Epithelial cell of proximal tubule (primary cell): Measurements from ENCODE around the gene UBALD1. TPM values are rescaled to one million over a fixed set of nuclear protein-coding genes. Genes with fewer than 3 reads are reported as not detected.

ENCODE experiments used
- DNase-seq: peaks from one replicate; pipeline ENCODE4 v3.0.0-alpha.2; 2011; ENCODE audit warnings: low read depth
- H3K4me3 ChIP-seq: 2 replicates; pipeline ENCODE4 v1.5.1; 2011; ENCODE audit warnings: low read depth, mild to moderate bottlenecking, low read length
- total RNA-seq: library from RNA; depleted of rRNA; stranded (reverse); fragments of >200 nt; gene quantifications from 2 replicates; pipeline ENCODE4 v1.2.3, GENCODE V29; 2015
- TF ChIP-seq, protein P1 (sequence below): conservative IDR thresholded peaks from 2 replicates; pipeline ENCODE4 v1.5.1; 2012; ENCODE audit warnings: low read depth, mild to moderate bottlenecking, low read length

Gene UBALD1
- total RNA-seq, 1 donor from 2014 or later = 9.2 TPM

- DNase-seq = no peak
- TF ChIP-seq, protein P1, sequence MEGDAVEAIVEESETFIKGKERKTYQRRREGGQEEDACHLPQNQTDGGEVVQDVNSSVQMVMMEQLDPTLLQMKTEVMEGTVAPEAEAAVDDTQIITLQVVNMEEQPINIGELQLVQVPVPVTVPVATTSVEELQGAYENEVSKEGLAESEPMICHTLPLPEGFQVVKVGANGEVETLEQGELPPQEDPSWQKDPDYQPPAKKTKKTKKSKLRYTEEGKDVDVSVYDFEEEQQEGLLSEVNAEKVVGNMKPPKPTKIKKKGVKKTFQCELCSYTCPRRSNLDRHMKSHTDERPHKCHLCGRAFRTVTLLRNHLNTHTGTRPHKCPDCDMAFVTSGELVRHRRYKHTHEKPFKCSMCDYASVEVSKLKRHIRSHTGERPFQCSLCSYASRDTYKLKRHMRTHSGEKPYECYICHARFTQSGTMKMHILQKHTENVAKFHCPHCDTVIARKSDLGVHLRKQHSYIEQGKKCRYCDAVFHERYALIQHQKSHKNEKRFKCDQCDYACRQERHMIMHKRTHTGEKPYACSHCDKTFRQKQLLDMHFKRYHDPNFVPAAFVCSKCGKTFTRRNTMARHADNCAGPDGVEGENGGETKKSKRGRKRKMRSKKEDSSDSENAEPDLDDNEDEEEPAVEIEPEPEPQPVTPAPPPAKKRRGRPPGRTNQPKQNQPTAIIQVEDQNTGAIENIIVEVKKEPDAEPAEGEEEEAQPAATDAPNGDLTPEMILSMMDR = no peak
- H3K4me3 ChIP-seq = no peak overlapping the region
Observed at GRCh38 chr16:4634768-4635167, 20.1 kb upstream of the UBALD1 start.

- TF ChIP-seq, protein P1 = no peak
- no peak for DNase-seq
- no peak overlapping the region for H3K4me3 ChIP-seq
Observed at GRCh38 chr16:4633910-4634635, 19.4 kb upstream of the UBALD1 start.

DNA sequence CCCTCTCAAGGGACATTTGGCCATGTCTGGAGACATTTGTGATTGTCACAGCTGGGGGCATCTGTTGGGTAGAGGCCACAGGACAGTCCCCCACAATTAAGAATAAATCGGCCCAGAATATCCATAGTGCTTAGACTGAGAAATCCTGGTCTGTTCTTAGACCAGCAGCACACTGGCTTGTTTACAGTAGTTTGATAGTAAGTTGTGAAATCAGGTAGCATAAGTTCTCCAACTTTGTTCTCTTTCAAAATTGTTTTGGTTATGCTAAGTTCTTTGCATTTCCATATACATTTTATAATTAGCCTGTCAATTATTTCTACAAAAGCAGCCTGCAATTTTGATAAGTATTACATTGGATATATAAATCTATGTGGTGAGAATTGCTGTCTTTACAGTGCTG, 16.8 kb upstream of the UBALD1 start:
- TF ChIP-seq, protein P1 = no peak
- no peak for DNase-seq
- H3K4me3 ChIP-seq = no peak overlapping the region

DNA sequence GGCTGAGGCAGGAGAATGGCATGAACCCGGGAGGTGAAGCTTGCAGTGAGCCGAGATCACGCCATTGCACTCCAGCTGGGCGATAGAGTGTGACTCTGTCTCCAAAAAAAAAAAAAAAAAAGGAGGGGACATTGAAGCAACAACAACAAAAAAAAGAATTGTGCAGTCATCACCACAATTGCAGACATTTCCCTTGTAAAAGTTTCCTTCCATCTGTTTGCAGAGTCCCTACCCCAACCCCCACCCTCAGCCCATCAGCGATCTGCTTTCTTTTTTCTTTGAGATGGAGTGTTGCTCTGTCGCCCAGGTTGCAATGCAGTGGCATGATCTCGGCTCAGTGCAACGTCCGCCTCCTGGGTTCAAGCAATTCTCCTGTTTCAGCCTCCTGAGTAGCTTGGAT, 13.6 kb upstream of the UBALD1 start:
- no peak overlapping the region for H3K4me3 ChIP-seq
- no peak for DNase-seq

DNA sequence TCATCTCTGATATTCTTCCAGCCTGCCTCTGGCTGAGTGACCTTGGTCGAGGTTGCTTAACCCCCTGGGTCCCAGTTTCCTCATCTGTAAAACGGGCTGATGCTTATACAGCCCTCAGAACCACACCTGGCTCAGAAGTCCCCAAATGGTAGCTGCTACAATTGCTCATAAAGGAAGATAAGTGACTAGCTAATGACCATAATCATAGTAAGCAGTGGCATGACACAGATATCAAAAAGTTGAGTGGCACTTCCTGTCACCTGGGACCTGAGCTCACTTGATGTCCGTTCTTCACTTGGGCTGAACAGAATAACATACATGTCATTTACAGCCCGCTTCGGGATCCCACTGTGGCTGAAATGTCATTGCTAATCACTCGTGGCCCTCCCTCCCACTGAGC, 11.7 kb upstream of the UBALD1 start:
- DNase-seq = no peak
- H3K4me3 ChIP-seq = peak overlapping the region; percentile 85
- TF ChIP-seq, protein P1 = no peak

More for the DNA sequence above, 13.6 kb upstream of the UBALD1 start:
- TF ChIP-seq, protein P1 = no peak

- DNase-seq = no peak
Observed at GRCh38 chr16:4625560-4626159, 11.0 kb upstream of the UBALD1 start.

More at GRCh38 chr16:4625560-4626159, 11.0 kb upstream of the UBALD1 start:
- TF ChIP-seq, protein P1 = no peak
- peak overlapping the region; percentile 85 for H3K4me3 ChIP-seq
